Neural progenitor cell (in vitro differentiated cells): ENCODE data around the gene DNAJC22. TPM values are rescaled to one million over a fixed set of nuclear protein-coding genes. Genes with fewer than 3 reads are reported as not detected.

Experiments
- DNase-seq: peaks from one replicate; pipeline ENCODE4 v3.0.0-alpha.2; 2016; ENCODE audit warnings: low spot score
- H2AFZ ChIP-seq: fragments of 200-600 bp; sonication (generic); replicated peaks from 2 replicates; pipeline ENCODE4 v1.6.1; 2016; ENCODE audit warnings: antibody characterized with exemption
- H3F3A ChIP-seq: fragments of 200-600 bp; sonication (generic); 2 replicates; pipeline ENCODE4 v1.6.1; 2016; ENCODE audit warnings: antibody characterized with exemption, low read depth
- H3K27ac ChIP-seq: fragments of 200-600 bp; sonication (generic); 2 replicates; pipeline ENCODE4 v1.5.1; 2016; ENCODE audit warnings: mild to moderate bottlenecking
- H3K27me3 ChIP-seq: fragments of 200-600 bp; sonication (generic); 2 replicates; pipeline ENCODE4 v1.6.1; 2016; ENCODE audit warnings: mild to moderate bottlenecking, moderate library complexity
- H3K36me3 ChIP-seq: fragments of 200-600 bp; sonication (generic); 2 replicates; pipeline ENCODE4 v1.5.1; 2016
- H3K4me1 ChIP-seq: fragments of 200-600 bp; sonication (generic); 2 replicates; pipeline ENCODE4 v1.6.1; 2016; ENCODE audit warnings: mixed run types
- H3K4me2 ChIP-seq: fragments of 200-600 bp; sonication (generic); 2 replicates; pipeline ENCODE4 v1.6.1; 2016
- H3K4me3 ChIP-seq: fragments of 200-600 bp; sonication (generic); 2 replicates; pipeline ENCODE4 v1.5.1; 2016
- H3K79me2 ChIP-seq: fragments of 200-600 bp; sonication (generic); 2 replicates; pipeline ENCODE4 v1.6.1; 2016; ENCODE audit warnings: low read depth
- H3K9ac ChIP-seq: fragments of 200-600 bp; sonication (generic); 2 replicates; pipeline ENCODE4 v1.6.1; 2016
- H3K9me3 ChIP-seq: fragments of 200-600 bp; sonication (generic); 2 replicates; pipeline ENCODE4 v1.5.1; 2016; ENCODE audit warnings: low read depth
- H4K20me1 ChIP-seq: fragments of 200-600 bp; sonication (generic); 2 replicates; pipeline ENCODE4 v1.6.1; 2016; ENCODE audit warnings: low read depth
- H3K27ac Mint-ChIP-seq: 3 replicates; pipeline ENCODE4 v1.8.0; 2021; ENCODE audit warnings: mixed read lengths
- H3K27me3 Mint-ChIP-seq: 2 replicates; pipeline ENCODE4 v1.8.0; 2022; ENCODE audit warnings: low read depth, mild to moderate bottlenecking, inconsistent platforms, moderate library complexity, mixed read lengths; ENCODE audit not compliant: insufficient read depth
- H3K36me3 Mint-ChIP-seq: 3 replicates; pipeline ENCODE4 v1.8.0; 2021; ENCODE audit warnings: mixed read lengths
- H3K4me1 Mint-ChIP-seq: 3 replicates; pipeline ENCODE4 v1.8.0; 2021; ENCODE audit warnings: mixed read lengths
- H3K4me3 Mint-ChIP-seq: 3 replicates; pipeline ENCODE4 v1.8.0; 2021; ENCODE audit warnings: mild to moderate bottlenecking, moderate library complexity, mixed read lengths
- H3K9me3 Mint-ChIP-seq: 3 replicates; pipeline ENCODE4 v1.8.0; 2020; ENCODE audit warnings: mixed read lengths
- EZH2 ChIP-seq: fragments of 200-600 bp; sonication (generic); IDR thresholded peaks from 2 replicates; pipeline ENCODE4 v1.6.1; 2017; ENCODE audit warnings: antibody characterized with exemption, mild to moderate bottlenecking, moderate library complexity
- EZH2phosphoT487 ChIP-seq: fragments of 200-600 bp; sonication (generic); IDR thresholded peaks from 2 replicates; pipeline ENCODE4 v1.6.1; 2017; ENCODE audit warnings: antibody characterized with exemption
- total RNA-seq: library from RNA; depleted of rRNA; stranded (reverse); fragments of >200 nt; gene quantifications from 2 replicates; pipeline ENCODE4 v1.2.3, GENCODE V29; 2015; ENCODE audit warnings: low replicate concordance
- TF ChIP-seq, protein P1 (sequence below): fragments of 200-600 bp; sonication (generic); IDR thresholded peaks from 2 replicates; pipeline ENCODE4 v1.5.1; 2017; ENCODE audit warnings: antibody characterized with exemption, mild to moderate bottlenecking

Gene DNAJC22
- total RNA-seq, 1 donor from 2014 or later, result 0.39 TPM

DNA sequence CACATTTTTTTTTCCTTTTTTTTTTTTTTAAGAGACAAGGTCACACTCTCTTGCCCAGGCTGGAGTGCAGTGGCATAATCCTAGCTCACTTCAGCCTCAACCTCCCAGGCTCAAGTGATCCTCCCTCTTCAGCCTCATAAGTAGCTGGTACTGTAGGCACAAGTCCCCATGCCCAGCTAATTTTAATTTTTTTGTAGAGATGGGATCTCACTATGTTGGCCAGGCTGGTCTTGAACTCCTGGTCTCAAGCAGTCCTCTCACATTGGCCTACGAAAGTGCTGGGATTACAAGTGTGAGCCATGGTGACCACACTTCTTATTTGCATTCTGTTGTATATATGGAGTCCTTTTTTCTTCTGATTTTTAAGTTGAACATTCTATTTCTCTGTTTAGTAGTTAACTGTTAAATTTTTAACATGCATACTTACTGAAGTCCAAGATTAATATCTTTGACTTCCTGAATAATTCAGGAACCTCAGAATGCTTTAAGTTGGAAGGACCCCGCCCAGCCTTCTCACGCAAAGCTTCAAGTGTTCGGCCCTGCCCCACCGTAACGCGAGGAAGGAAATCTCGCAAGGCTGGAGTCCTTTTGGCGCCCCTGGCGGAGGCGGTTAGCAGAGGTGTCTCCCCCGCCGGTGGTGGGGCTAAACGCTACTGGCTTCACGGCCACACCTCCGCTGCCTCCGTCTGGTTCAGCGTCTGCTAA is 42.1 kb downstream of the DNAJC22 start:
- TF ChIP-seq, protein P1, sequence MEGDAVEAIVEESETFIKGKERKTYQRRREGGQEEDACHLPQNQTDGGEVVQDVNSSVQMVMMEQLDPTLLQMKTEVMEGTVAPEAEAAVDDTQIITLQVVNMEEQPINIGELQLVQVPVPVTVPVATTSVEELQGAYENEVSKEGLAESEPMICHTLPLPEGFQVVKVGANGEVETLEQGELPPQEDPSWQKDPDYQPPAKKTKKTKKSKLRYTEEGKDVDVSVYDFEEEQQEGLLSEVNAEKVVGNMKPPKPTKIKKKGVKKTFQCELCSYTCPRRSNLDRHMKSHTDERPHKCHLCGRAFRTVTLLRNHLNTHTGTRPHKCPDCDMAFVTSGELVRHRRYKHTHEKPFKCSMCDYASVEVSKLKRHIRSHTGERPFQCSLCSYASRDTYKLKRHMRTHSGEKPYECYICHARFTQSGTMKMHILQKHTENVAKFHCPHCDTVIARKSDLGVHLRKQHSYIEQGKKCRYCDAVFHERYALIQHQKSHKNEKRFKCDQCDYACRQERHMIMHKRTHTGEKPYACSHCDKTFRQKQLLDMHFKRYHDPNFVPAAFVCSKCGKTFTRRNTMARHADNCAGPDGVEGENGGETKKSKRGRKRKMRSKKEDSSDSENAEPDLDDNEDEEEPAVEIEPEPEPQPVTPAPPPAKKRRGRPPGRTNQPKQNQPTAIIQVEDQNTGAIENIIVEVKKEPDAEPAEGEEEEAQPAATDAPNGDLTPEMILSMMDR, result peak; percentile 69
- TF ChIP-seq EZH2, result no peak
- no peak overlapping the region for H3K27ac ChIP-seq
- Mint-ChIP-seq H3K27me3 (no peaks in the 10 kb centered on the region), H3K4me1 (no peaks in the 10 kb centered on the region), H3K27ac (no peak overlapping the region), H3K9me3 (no peaks in the 10 kb centered on the region), H3K36me3 (peaks cover 23% of the 10 kb centered on the region), H3K4me3 (no peak overlapping the region)
- H3K79me2 ChIP-seq, result peaks cover 70% of the 10 kb centered on the region
- no peaks in the 10 kb centered on the region for H3F3A ChIP-seq
- H3K36me3 ChIP-seq, result no peaks in the 10 kb centered on the region
- H3K27me3 ChIP-seq, result no peaks in the 10 kb centered on the region
- H3K9me3 ChIP-seq, result no peaks in the 10 kb centered on the region
- H2AFZ ChIP-seq, result no peak overlapping the region
- H3K4me3 ChIP-seq, result no peak overlapping the region
- no peak overlapping the region for H3K9ac ChIP-seq
- H3K4me2 ChIP-seq, result peak overlapping the region; percentile 3
- H3K4me1 ChIP-seq, result no peaks in the 10 kb centered on the region
- peak; percentile 86 for DNase-seq
- peaks cover 59% of the 10 kb centered on the region for H4K20me1 ChIP-seq

DNA sequence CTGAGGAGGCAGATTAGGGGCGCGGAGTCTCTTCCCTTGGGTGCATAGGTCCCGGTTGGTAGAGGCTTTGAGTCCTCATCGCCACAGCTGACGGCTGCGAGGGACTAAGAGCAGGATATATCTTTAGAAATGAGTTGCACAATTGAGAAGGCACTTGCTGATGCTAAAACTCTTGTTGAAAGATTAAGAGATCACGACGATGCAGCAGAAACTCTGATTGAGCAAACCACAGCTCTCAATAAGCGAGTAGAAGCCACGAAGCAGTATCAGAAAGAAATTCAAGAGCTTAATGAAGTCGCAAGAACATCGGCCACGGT is 42.7 kb downstream of the DNAJC22 start:
- peaks cover 70% of the 10 kb centered on the region for H3K79me2 ChIP-seq
- H3K27ac Mint-ChIP-seq, result no peak overlapping the region
- TF ChIP-seq, protein P1, result no peak
- no peak for TF ChIP-seq EZH2phosphoT487
- no peak for TF ChIP-seq EZH2

DNA sequence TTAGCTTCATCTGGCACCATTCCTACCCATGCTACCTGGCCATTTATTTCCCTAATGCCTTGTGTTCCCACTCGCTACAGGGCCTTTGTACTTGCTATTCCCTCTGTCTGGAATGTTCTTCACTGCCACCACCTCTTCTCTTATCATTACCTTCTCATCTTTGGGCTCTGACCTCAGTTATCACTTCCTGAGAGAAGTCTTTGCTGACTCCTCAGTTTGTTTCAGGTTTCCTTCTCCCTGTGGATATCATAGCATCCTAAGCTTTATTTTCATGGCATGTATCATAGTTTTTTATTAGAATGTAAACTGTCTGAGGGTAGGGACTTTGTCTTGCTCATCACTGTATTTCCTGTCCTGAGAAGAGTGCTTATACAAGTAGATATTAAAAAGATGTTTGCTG is 50.3 kb downstream of the DNAJC22 start:
- Histone ChIP-seq H3K27me3 (no peaks in the 10 kb centered on the region), H3K4me3 (no peak overlapping the region), H4K20me1 (peaks cover 56% of the 10 kb centered on the region), H2AFZ (no peak overlapping the region), H3K9ac (no peak overlapping the region), H3K79me2 (peaks cover 91% of the 10 kb centered on the region), H3K4me1 (peaks cover 4% of the 10 kb centered on the region), H3K27ac (no peak overlapping the region), H3K9me3 (no peaks in the 10 kb centered on the region), H3K4me2 (no peak overlapping the region), H3K36me3 (no peaks in the 10 kb centered on the region), H3F3A (no peaks in the 10 kb centered on the region)
- TF ChIP-seq EZH2, result no peak
- TF ChIP-seq, protein P1, result no peak
- no peak for TF ChIP-seq EZH2phosphoT487
- peaks cover 4% of the 10 kb centered on the region for H3K36me3 Mint-ChIP-seq
- peaks cover 8% of the 10 kb centered on the region for H3K4me1 Mint-ChIP-seq
- no peak overlapping the region for H3K27ac Mint-ChIP-seq
- no peak for DNase-seq
- no peaks in the 10 kb centered on the region for H3K27me3 Mint-ChIP-seq
- H3K9me3 Mint-ChIP-seq, result peaks cover 5% of the 10 kb centered on the region
- H3K4me3 Mint-ChIP-seq, result no peak overlapping the region

More for the DNA sequence above, 42.7 kb downstream of the DNAJC22 start:
- no peak overlapping the region for H2AFZ ChIP-seq
- peaks cover 56% of the 10 kb centered on the region for H4K20me1 ChIP-seq
- no peaks in the 10 kb centered on the region for H3K27me3 ChIP-seq
- H3F3A ChIP-seq, result no peaks in the 10 kb centered on the region
- no peaks in the 10 kb centered on the region for H3K36me3 ChIP-seq
- H3K4me3 ChIP-seq, result no peak overlapping the region
- Mint-ChIP-seq H3K36me3 (peaks cover 21% of the 10 kb centered on the region), H3K27me3 (no peaks in the 10 kb centered on the region), H3K4me3 (no peak overlapping the region), H3K4me1 (no peaks in the 10 kb centered on the region), H3K9me3 (no peaks in the 10 kb centered on the region)
- no peaks in the 10 kb centered on the region for H3K4me1 ChIP-seq
- H3K9ac ChIP-seq, result no peak overlapping the region
- no peak overlapping the region for H3K27ac ChIP-seq
- DNase-seq, result no peak
- H3K4me2 ChIP-seq, result peak overlapping the region; percentile 3
- H3K9me3 ChIP-seq, result no peaks in the 10 kb centered on the region
